IMR-90 (cell line): Measurements from ENCODE around the gene MED22. TPM values are rescaled to one million over a fixed set of nuclear protein-coding genes. Genes with fewer than 3 reads are reported as not detected.
A peak's percentile ranks its signal among the peaks of the same experiment; 100 is the strongest.

ENCODE experiments used
- ATAC-seq: fragments of 200-7000 bp; cut with Tn5 transposase; 2 replicates; pipeline ENCODE4 v1.9.1; 2020; ENCODE audit warnings: low read depth, mild to moderate bottlenecking, moderate library complexity
- BruUV-seq: library from RNA; stranded (reverse); fragments of 400-500 nt; replicated peaks from 2 replicates; lab custom pipeline; 2021; lab: Mats Ljungman, UMichigan
- CTCF ChIA-PET: fragments of 300-600 bp; formaldehyde crosslinking; extraction: SDS; loops from one replicate; lab custom pipeline; 2021; ENCODE audit warnings: antibody characterized with exemption; lab: Yijun Ruan, JAX
- POLR2A ChIA-PET: fragments of 300-600 bp; sonication (Branson Sonifier 250); formaldehyde crosslinking; loops from one replicate; lab custom pipeline; 2022; ENCODE audit warnings: antibody characterized with exemption; ENCODE audit not compliant: unreplicated experiment; lab: Charles Lee
- DNase-seq: peaks from one replicate; pipeline ENCODE4 v3.0.0; 2013
- H2AFZ ChIP-seq: replicated peaks from 2 replicates; pipeline ENCODE3; 2013; ENCODE audit warnings: low read length, mild to moderate bottlenecking; ENCODE audit not compliant: poor library complexity
- H2AK5ac ChIP-seq: 2 replicates; pipeline ENCODE4 v1.6.1; 2013; ENCODE audit warnings: low read depth, low read length, inconsistent platforms
- H2AK9ac ChIP-seq: replicated peaks from 2 replicates; pipeline ENCODE3; 2013; ENCODE audit warnings: mild to moderate bottlenecking, low read depth, low read length, moderate library complexity; ENCODE audit not compliant: poor library complexity
- H2BK120ac ChIP-seq: 2 replicates; pipeline ENCODE4 v1.6.1; 2013; ENCODE audit warnings: low read depth, low read length, inconsistent platforms
- H2BK15ac ChIP-seq: 3 replicates; pipeline ENCODE4 v1.6.1; 2013; ENCODE audit warnings: low read depth, low read length, inconsistent platforms
- H2BK20ac ChIP-seq: 2 replicates; pipeline ENCODE4 v1.6.1; 2013; ENCODE audit warnings: low read depth, mild to moderate bottlenecking, inconsistent platforms, low read length, moderate library complexity
- H2BK5ac ChIP-seq: 2 replicates; pipeline ENCODE4 v1.6.1; 2013; ENCODE audit warnings: mild to moderate bottlenecking, low read depth, low read length, inconsistent platforms; ENCODE audit not compliant: poor library complexity, severe bottlenecking
- H3K14ac ChIP-seq: replicated peaks from 2 replicates; pipeline ENCODE4 v1.6.1; 2013; ENCODE audit warnings: low read depth, low read length, inconsistent platforms
- H3K18ac ChIP-seq: 2 replicates; pipeline ENCODE4 v1.6.1; 2013; ENCODE audit warnings: low read depth, low read length, control low read depth
- H3K23ac ChIP-seq: 2 replicates; pipeline ENCODE4 v1.6.1; 2013; ENCODE audit warnings: low read depth, low read length, inconsistent platforms
- H3K27ac ChIP-seq: 2 replicates; pipeline ENCODE4 v1.5.1; 2013; ENCODE audit warnings: mild to moderate bottlenecking, control low read depth, low read length; ENCODE audit not compliant: insufficient read depth
- H3K27me3 ChIP-seq: 2 replicates; pipeline ENCODE4 v1.6.1; 2013; ENCODE audit warnings: low read length; ENCODE audit not compliant: control insufficient read depth, insufficient read depth
- H3K36me3 ChIP-seq: 2 replicates; pipeline ENCODE4 v1.6.1; 2013; ENCODE audit warnings: low read length, mixed read lengths; ENCODE audit not compliant: control insufficient read depth, insufficient read depth
- H3K4ac ChIP-seq: 2 replicates; pipeline ENCODE4 v1.6.1; 2013; ENCODE audit warnings: low read depth, low read length, inconsistent platforms
- H3K4me1 ChIP-seq: 2 replicates; pipeline ENCODE4 v1.6.1; 2013; ENCODE audit warnings: low read length, mixed read lengths; ENCODE audit not compliant: control insufficient read depth, insufficient read depth
- H3K4me2 ChIP-seq: 2 replicates; pipeline ENCODE4 v1.6.1; 2013; ENCODE audit warnings: low read depth, mild to moderate bottlenecking, control low read depth, low read length, moderate library complexity
- H3K4me3 ChIP-seq: 2 replicates; pipeline ENCODE4 v1.5.1; 2013; ENCODE audit warnings: low read depth, mild to moderate bottlenecking, control low read depth, low read length, moderate library complexity; ENCODE audit not compliant: insufficient read depth
- H3K56ac ChIP-seq: 2 replicates; pipeline ENCODE4 v1.6.1; 2013; ENCODE audit warnings: low read length, inconsistent platforms; ENCODE audit not compliant: insufficient read depth; ENCODE audit errors: extremely low read depth
- H3K79me1 ChIP-seq, 2 experiments: 2 replicates each; pipeline ENCODE4 v1.6.1; 2013; ENCODE audit warnings: low read length in 2 of 2, inconsistent platforms in 1 of 2, low read depth in 1 of 2
- H3K9ac ChIP-seq: 2 replicates; pipeline ENCODE4 v1.6.1; 2013; ENCODE audit warnings: low read depth, low read length, control low read depth
- H3K9me1 ChIP-seq: 2 replicates; pipeline ENCODE4 v1.6.1; 2013; ENCODE audit warnings: low read length, inconsistent platforms; ENCODE audit not compliant: insufficient read depth
- H3K9me3 ChIP-seq: 2 replicates; pipeline ENCODE4 v1.6.1; 2013; ENCODE audit warnings: low read length; ENCODE audit not compliant: control insufficient read depth, insufficient read depth
- H4K20me1 ChIP-seq: 2 replicates; pipeline ENCODE4 v1.6.1; 2013; ENCODE audit warnings: low read length, inconsistent platforms; ENCODE audit not compliant: insufficient read depth
- H4K5ac ChIP-seq: 2 replicates; pipeline ENCODE4 v1.6.1; 2013; ENCODE audit warnings: mild to moderate bottlenecking, low read depth, low read length, control low read depth
- H4K8ac ChIP-seq, 2 experiments: 2 replicates each; pipeline ENCODE4 v1.6.1; 2013; ENCODE audit warnings: low read depth in 2 of 2, low read length in 2 of 2, control low read depth in 1 of 2, inconsistent platforms in 1 of 2
- H4K91ac ChIP-seq: 2 replicates; pipeline ENCODE4 v1.6.1; 2013; ENCODE audit warnings: low read depth, low read length, inconsistent platforms; ENCODE audit not compliant: insufficient read depth
- CEBPB ChIP-seq: IDR thresholded peaks from 2 replicates; pipeline ENCODE4 v1.6.1; 2012; ENCODE audit warnings: low read depth, low read length, improper control_type of control experiment
- MAZ ChIP-seq: IDR thresholded peaks from 2 replicates; pipeline ENCODE4 v1.6.1; 2012; ENCODE audit warnings: low read depth, mild to moderate bottlenecking, low read length, improper control_type of control experiment, moderate library complexity, borderline replicate concordance
- MXI1 ChIP-seq: IDR thresholded peaks from 2 replicates; pipeline ENCODE4 v1.6.1; 2012; ENCODE audit warnings: low read depth, mild to moderate bottlenecking, low read length, moderate library complexity, borderline replicate concordance
- POLR2A ChIP-seq: IDR thresholded peaks from 2 replicates; pipeline ENCODE4 v1.6.1; 2012; ENCODE audit warnings: mild to moderate bottlenecking, low read depth, low read length
- RAD21 ChIP-seq: IDR thresholded peaks from 2 replicates; pipeline ENCODE4 v1.6.1; 2012; ENCODE audit warnings: low read length, improper control_type of control experiment
- WGBS, 2 experiments: methylation state at CpG; one replicate each; pipeline versions ENCODE4 v1.1.5 to v1.1.7; 2013; ENCODE audit warnings: missing lambda C conversion rate in 2 of 2; ENCODE audit not compliant: insufficient read length in 1 of 2; ENCODE audit errors: extremely low coverage in 2 of 2; 5-methylcytosine and 5-hydroxymethylcytosine counted together
- dilution Hi-C: fragments of 300-500 bp; cut with HindIII; formaldehyde crosslinking; loops from one replicate; pipeline ENCODE4 v1.14.3; 2018; ENCODE audit warnings: low sequenced_read_pairs; ENCODE audit not compliant: unreplicated experiment
- in situ Hi-C: fragments of 300-500 bp; cut with MboI; formaldehyde crosslinking; loops from 3 replicates; pipeline ENCODE4 v1.14.3; 2019; ENCODE audit warnings: low sequenced_read_pairs, inconsistent platforms, mixed read lengths
- intact Hi-C: fragments of 100-400 bp; cut with micrococcal nuclease; formaldehyde crosslinking; loops from 2 replicates; pipeline ENCODE4 v1.10.0; 2022
- polyA plus RNA-seq, 3 experiments: library from polyadenylated mRNA; depleted of rRNA; stranded (reverse); fragments of >200 nt; gene quantifications; 2 replicates each; pipeline ENCODE4 v1.2.3, GENCODE V29; 2012; ENCODE audit warnings: low replicate concordance in 1 of 3
- total RNA-seq: library from RNA; depleted of rRNA; stranded (reverse); fragments of >200 nt; gene quantifications from 2 replicates; pipeline ENCODE4 v1.2.3, GENCODE V29; 2012

The MED22 gene
- total and polyA plus RNA-seq, 2 of the 4 experiments (the other 2 are of a cell fraction): 7.9 to 28.3 TPM

DNA sequence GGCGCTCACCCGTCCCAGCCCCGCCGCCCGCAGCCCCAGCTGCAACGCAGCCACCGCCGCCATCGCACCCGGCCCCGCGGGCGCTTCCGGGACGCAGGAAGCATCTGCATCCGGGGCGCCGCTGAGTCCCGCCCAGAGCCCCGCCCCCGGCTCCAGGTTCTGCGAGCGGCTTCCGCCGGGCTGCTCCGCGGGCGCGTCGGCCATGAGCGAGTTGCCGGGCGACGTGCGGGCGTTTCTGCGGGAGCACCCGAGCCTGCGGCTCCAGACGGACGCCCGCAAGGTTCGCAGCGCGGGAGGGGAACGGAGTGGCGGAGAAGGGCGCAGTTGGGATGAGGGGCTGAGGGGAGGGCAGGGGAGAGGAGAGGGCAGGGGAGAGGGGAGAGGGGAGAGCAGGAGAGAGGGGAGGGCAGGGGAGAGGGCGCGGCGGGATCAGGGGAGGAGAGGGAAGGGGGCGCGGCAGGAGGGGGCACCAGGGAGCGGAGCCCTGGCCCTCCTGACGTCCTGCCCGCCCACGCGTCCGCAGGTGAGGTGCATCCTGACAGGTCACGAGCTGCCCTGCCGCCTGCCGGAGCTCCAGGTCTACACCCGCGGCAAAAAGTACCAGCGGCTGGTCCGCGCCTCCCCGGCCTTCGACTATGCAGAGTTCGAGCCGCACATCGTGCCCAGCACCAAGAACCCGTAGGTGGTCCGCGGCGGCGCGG is 8.6 kb upstream of the MED22 start, which contains the start of the genes SURF1 and SURF2:
Gene SURF1 (minus strand): TSS at position 97 of the 701 bp plus-strand sequence. CDS start 34 bp downstream, at position 63.
Gene SURF2 (plus strand): TSS at position 160 of the 701 bp plus-strand sequence. CDS start 43 bp downstream, at position 203.
- no peak within 1 kb of the TSS for H2BK15ac ChIP-seq
- peak within 1 kb of the TSS; percentile 66 for H2AK5ac ChIP-seq
- ATAC-seq: peak; percentile 83
- H3K4ac ChIP-seq: peak within 1 kb of the TSS; percentile 87
- no peaks in the 10 kb centered on the region; the same call in 1 of the 2 replicates for H3K9me1 ChIP-seq
- BruUV-seq: no TSS peak
- H3K14ac ChIP-seq: peak within 1 kb of the TSS; percentile 81; the same call in 1 of the 2 replicates
- peaks cover 51% of the 10 kb centered on the region for H4K20me1 ChIP-seq
- peak within 1 kb of the TSS; percentile 58; the same call in 1 of the 2 replicates for H3K18ac ChIP-seq
- peak; percentile 66 for DNase-seq
- CTCF ChIA-PET: no interaction called here
- H4K8ac ChIP-seq: peak within 1 kb of the TSS; percentile 82 to 89; a peak in 2 of 4 replicates
- peaks cover 42% of the 10 kb centered on the region for H3K36me3 ChIP-seq
- in situ Hi-C loops (no loop called here), intact Hi-C loops (loop anchor here (2.0 kb wide), 1 partner anchor 130 kb away; no protein-coding TSS in a partner anchor), dilution Hi-C loops (no loop called here)
- H3K23ac ChIP-seq: peak within 1 kb of the TSS; percentile 75; the same call in 1 of the 2 replicates
- peak within 1 kb of the TSS; percentile 97 for H3K4me2 ChIP-seq
- peak within 1 kb of the TSS; percentile 60; the same call in 1 of the 2 replicates for H3K56ac ChIP-seq
- peak within 1 kb of the TSS; percentile 66 for H4K91ac ChIP-seq
- TF ChIP-seq CEBPB (no peak), POLR2A (peak; percentile 40; the same call in 1 of the 2 replicates), MAZ (peak; percentile 30; the same call in 1 of the 2 replicates), RAD21 (no peak), MXI1 (peak; percentile 70)
- peak within 1 kb of the TSS; percentile 88 for H3K9ac ChIP-seq
- no peaks in the 10 kb centered on the region for H3K9me3 ChIP-seq
- POLR2A ChIA-PET: interaction anchor here (1.1 kb wide), 1 partner anchor 9 kb away, joined by 6 read pairs; the partner anchor contains the start of genes MED22 and RPL7A
- H3K4me1 ChIP-seq: peaks cover 10% of the 10 kb centered on the region; the same call in 1 of the 2 replicates
- peak within 1 kb of the TSS; percentile 43 for H2BK5ac ChIP-seq
- peak within 1 kb of the TSS; percentile 43; the same call in 1 of the 2 replicates for H2BK120ac ChIP-seq
- H3K4me3 ChIP-seq: peak within 1 kb of the TSS; percentile 99
- H3K79me1 ChIP-seq: peaks cover 27 to 80% of the 10 kb centered on the region in 2 experiments
- no peak within 1 kb of the TSS for H2BK20ac ChIP-seq
- 0% methylated on average over 19 of the region's 78 CpGs; no CpG with 5 or more reads in 1 of the 2 experiments for WGBS, 2 experiments
- H4K5ac ChIP-seq: peak within 1 kb of the TSS; percentile 83
- H3K27me3 ChIP-seq: no peaks in the 10 kb centered on the region
- peak within 1 kb of the TSS; percentile 93 for H2AFZ ChIP-seq
- H3K27ac ChIP-seq: peak within 1 kb of the TSS; percentile 87
- H2AK9ac ChIP-seq: peak within 1 kb of the TSS; percentile 96
